ENCODE data around the gene CD6.

Gene CD6

GRCh38 chr11:60971520-60971919, at the start of gene CD6:
Gene CD6 (plus strand): TSS chr11:60971680. CDS start chr11:60971866, 186 bp downstream.
- no peak for DNase-seq (ENCODE audit: low spot score)

GRCh38 chr11:60921777-60922335, 49.6 kb upstream of the CD6 start:
- no peak for DNase-seq (ENCODE audit: low spot score)

- no peak for DNase-seq (ENCODE audit: low spot score)
These were observed 48.6 kb upstream of the CD6 start for GRCh38 chr11:60922906-60923305.

GRCh38 chr11:60923326-60923725, 48.2 kb upstream of the CD6 start:
- no peak for DNase-seq (ENCODE audit: low spot score)

GRCh38 chr11:60923800-60924109, 47.7 kb upstream of the CD6 start:
- DNase-seq (ENCODE audit: low spot score), result no peak

- DNase-seq (ENCODE audit: low spot score), result no peak
These were observed 47.2 kb upstream of the CD6 start, which contains the start of gene TMEM132A for GRCh38 chr11:60924110-60924905. Gene TMEM132A (plus strand): TSS chr11:60924460. CDS start chr11:60924634, 174 bp downstream.

GRCh38 chr11:60924906-60925853, 46.3 kb upstream of the CD6 start:
- no peak for DNase-seq (ENCODE audit: low spot score)

- no peak for DNase-seq (ENCODE audit: low spot score)
These were observed 45.6 kb upstream of the CD6 start for GRCh38 chr11:60925868-60926267.

- DNase-seq (ENCODE audit: low spot score), result no peak
These were observed 45.0 kb upstream of the CD6 start for GRCh38 chr11:60926500-60926899.

- DNase-seq (ENCODE audit: low spot score), result no peak
These were observed 44.4 kb upstream of the CD6 start for GRCh38 chr11:60927061-60927592.

GRCh38 chr11:60927600-60927999, 43.9 kb upstream of the CD6 start:
- no peak for DNase-seq (ENCODE audit: low spot score)

- DNase-seq (ENCODE audit: low spot score), result no peak
These were observed 42.9 kb upstream of the CD6 start for GRCh38 chr11:60928563-60929001.

GRCh38 chr11:60929764-60930163, 41.7 kb upstream of the CD6 start:
- no peak for DNase-seq (ENCODE audit: low spot score)

- no peak for DNase-seq (ENCODE audit: low spot score)
These were observed 41.1 kb upstream of the CD6 start for GRCh38 chr11:60930394-60930793.

- DNase-seq (ENCODE audit: low spot score), result no peak
These were observed 39.6 kb upstream of the CD6 start for GRCh38 chr11:60931917-60932316.

- DNase-seq (ENCODE audit: low spot score), result no peak
These were observed 38.7 kb upstream of the CD6 start for GRCh38 chr11:60932605-60933356.

GRCh38 chr11:60933416-60934123, 37.9 kb upstream of the CD6 start:
- no peak for DNase-seq (ENCODE audit: low spot score)

GRCh38 chr11:60934124-60934789, 37.2 kb upstream of the CD6 start:
- DNase-seq (ENCODE audit: low spot score), result no peak

- no peak for DNase-seq (ENCODE audit: low spot score)
These were observed 36.5 kb upstream of the CD6 start for GRCh38 chr11:60934790-60935605.
